ENCODE results near the gene DEPDC1B.
A peak's percentile ranks its signal among the peaks of the same experiment; 100 is the strongest.

DEPDC1B gene

GRCh38 chr5:60685700-60686099, 14.3 kb downstream of the DEPDC1B start:
- H3K36me3 ChIP-seq (ENCODE audit: control insufficient read depth in 2 of 2, insufficient read depth in 1 of 2, low read length in 2 of 2), result peaks cover 8 to 20% of the 10 kb centered on the region in 2 experiments; a peak in 2 of 3 replicates
- H3K27ac ChIP-seq (ENCODE audit: extremely low read depth, low read depth, low read length), result no peak overlapping the region
- ChIA-PET CTCF (interaction anchor here (0.5 to 5.9 kb wide), 4 partner anchors 10 to 156 kb away, joined by 3 to 32 read pairs (median 4); partner anchors contain the start of gene DEPDC1B), POLR2A (interaction anchor here (1.7 kb wide), 1 partner anchor 14 kb away, joined by 7 read pairs; the partner anchor contains the start of gene DEPDC1B)
- TF ChIP-seq SP7 (tag by site-specific recombination; IDR thresholded peaks at IDR 0.05) (peak; percentile 34; the same call in 1 of the 2 replicates), ZIC2 (tag by site-specific recombination; IDR thresholded peaks at IDR 0.05) (no peak), WT1 (tag by site-specific recombination; IDR thresholded peaks at IDR 0.05) (peak; percentile 2), PRDM6 (tag by site-specific recombination; IDR thresholded peaks at IDR 0.05) (peak; percentile 61), IKZF3 (tag by site-specific recombination; IDR thresholded peaks at IDR 0.05) (peak; percentile 50; the same call in 1 of the 2 replicates), ZEB2 (tag by site-specific recombination; IDR thresholded peaks at IDR 0.05) (peak; percentile 28; the same call in 1 of the 2 replicates), ZNF792 (tag by site-specific recombination; IDR thresholded peaks at IDR 0.05) (no peak), ZBTB17 (tag by site-specific recombination; IDR thresholded peaks at IDR 0.05) (0 out of 2 replicates have a peak, but pooled peaks have one; percentile 13), MZF1 (tag by site-specific recombination; IDR thresholded peaks at IDR 0.05; ENCODE audit: borderline replicate concordance) (0 out of 2 replicates have a peak, but pooled peaks have one; percentile 7)
- TF ChIP-seq, protein P1, sequence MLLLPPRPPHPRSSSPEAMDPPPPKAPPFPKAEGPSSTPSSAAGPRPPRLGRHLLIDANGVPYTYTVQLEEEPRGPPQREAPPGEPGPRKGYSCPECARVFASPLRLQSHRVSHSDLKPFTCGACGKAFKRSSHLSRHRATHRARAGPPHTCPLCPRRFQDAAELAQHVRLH (tag by site-specific recombination; IDR thresholded peaks at IDR 0.05), result no peak
- TF ChIP-seq, protein P2, sequence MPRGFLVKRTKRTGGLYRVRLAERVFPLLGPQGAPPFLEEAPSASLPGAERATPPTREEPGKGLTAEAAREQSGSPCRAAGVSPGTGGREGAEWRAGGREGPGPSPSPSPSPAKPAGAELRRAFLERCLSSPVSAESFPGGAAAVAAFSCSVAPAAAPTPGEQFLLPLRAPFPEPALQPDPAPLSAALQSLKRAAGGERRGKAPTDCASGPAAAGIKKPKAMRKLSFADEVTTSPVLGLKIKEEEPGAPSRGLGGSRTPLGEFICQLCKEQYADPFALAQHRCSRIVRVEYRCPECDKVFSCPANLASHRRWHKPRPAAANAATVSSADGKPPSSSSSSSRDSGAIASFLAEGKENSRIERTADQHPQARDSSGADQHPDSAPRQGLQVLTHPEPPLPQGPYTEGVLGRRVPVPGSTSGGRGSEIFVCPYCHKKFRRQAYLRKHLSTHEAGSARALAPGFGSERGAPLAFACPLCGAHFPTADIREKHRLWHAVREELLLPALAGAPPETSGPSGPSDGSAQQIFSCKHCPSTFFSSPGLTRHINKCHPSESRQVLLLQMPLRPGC (tag by site-specific recombination; IDR thresholded peaks at IDR 0.05), result 0 out of 2 replicates have a peak, but pooled peaks have one; percentile 12
- no peaks in the 10 kb centered on the region; the same call in 1 of the 2 replicates for H3K4me1 ChIP-seq (ENCODE audit: control insufficient read depth, insufficient read depth, low read length)
- H3K4me3 ChIP-seq (ENCODE audit: low read depth, low read length), result no peak overlapping the region
- H3K9me3 ChIP-seq (ENCODE audit: control insufficient read depth, insufficient read depth, low read depth, low read length), result no peaks in the 10 kb centered on the region

DNA sequence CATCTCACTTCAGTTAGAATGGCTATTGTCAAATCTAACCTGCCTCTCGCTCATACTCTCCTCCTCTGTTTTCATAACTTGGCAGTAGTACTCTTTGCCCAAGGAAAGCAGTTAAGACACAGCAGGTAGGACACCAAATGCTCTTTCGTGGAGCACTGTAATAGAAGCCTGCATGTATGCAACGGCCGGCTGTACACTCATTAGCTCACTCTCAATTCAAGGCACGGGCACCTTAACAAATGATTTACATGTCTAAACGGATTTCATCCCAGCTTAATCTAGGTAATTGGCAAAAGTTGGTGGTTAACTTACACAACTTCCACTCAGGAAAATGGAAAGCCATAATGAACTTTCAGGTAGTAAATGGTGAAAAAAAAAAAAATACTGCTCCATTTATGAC, 14.9 kb downstream of the DEPDC1B start:
- ChIA-PET POLR2A (no interaction called here), CTCF (interaction anchor here (0.5 to 1.7 kb wide), 4 partner anchors 9 to 157 kb away, joined by 3 to 5 read pairs (median 4); no protein-coding TSS in a partner anchor)
- H3K9me3 ChIP-seq (ENCODE audit: control insufficient read depth, insufficient read depth, low read depth, low read length), result no peaks in the 10 kb centered on the region
- no peaks in the 10 kb centered on the region; the same call in 1 of the 2 replicates for H3K4me1 ChIP-seq (ENCODE audit: control insufficient read depth, insufficient read depth, low read length)
- TF ChIP-seq, protein P3, sequence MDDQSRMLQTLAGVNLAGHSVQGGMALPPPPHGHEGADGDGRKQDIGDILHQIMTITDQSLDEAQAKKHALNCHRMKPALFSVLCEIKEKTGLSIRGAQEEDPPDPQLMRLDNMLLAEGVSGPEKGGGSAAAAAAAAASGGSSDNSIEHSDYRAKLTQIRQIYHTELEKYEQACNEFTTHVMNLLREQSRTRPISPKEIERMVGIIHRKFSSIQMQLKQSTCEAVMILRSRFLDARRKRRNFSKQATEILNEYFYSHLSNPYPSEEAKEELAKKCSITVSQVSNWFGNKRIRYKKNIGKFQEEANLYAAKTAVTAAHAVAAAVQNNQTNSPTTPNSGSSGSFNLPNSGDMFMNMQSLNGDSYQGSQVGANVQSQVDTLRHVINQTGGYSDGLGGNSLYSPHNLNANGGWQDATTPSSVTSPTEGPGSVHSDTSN (CRISPR knock-in tag; IDR thresholded peaks at IDR 0.05), result no peak
- peak; percentile 62 for TF ChIP-seq OSR2 (tag by site-specific recombination; IDR thresholded peaks at IDR 0.05)
- TF ChIP-seq ZIC2 (tag by site-specific recombination; IDR thresholded peaks at IDR 0.05), result peak; percentile 39; the same call in 1 of the 2 replicates
- no peak for TF ChIP-seq SCRT2 (tag by site-specific recombination; IDR thresholded peaks at IDR 0.05)
- peak; percentile 70 for TF ChIP-seq IKZF3 (tag by site-specific recombination; IDR thresholded peaks at IDR 0.05)
- TF ChIP-seq ZNF701 (tag by site-specific recombination; IDR thresholded peaks at IDR 0.05), result no peak
- peak; percentile 85 for TF ChIP-seq FEZF1 (tag by site-specific recombination; IDR thresholded peaks at IDR 0.05)
- 0 out of 2 replicates have a peak, but pooled peaks have one; percentile 31 for TF ChIP-seq ZNF24 (tag by site-specific recombination; IDR thresholded peaks at IDR 0.05)
- no peak for TF ChIP-seq ZNF394 (tag by site-specific recombination; IDR thresholded peaks at IDR 0.05; ENCODE audit: borderline replicate concordance)
- TF ChIP-seq, protein P4, sequence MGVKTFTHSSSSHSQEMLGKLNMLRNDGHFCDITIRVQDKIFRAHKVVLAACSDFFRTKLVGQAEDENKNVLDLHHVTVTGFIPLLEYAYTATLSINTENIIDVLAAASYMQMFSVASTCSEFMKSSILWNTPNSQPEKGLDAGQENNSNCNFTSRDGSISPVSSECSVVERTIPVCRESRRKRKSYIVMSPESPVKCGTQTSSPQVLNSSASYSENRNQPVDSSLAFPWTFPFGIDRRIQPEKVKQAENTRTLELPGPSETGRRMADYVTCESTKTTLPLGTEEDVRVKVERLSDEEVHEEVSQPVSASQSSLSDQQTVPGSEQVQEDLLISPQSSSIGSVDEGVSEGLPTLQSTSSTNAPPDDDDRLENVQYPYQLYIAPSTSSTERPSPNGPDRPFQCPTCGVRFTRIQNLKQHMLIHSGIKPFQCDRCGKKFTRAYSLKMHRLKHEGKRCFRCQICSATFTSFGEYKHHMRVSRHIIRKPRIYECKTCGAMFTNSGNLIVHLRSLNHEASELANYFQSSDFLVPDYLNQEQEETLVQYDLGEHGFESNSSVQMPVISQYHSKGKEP (tag by site-specific recombination; IDR thresholded peaks at IDR 0.05), result peak; percentile 98
- peak; percentile 58 for TF ChIP-seq PRDM6 (tag by site-specific recombination; IDR thresholded peaks at IDR 0.05)
- TF ChIP-seq ZBTB8A (tag by site-specific recombination; IDR thresholded peaks at IDR 0.05), result peak; percentile 14; the same call in 1 of the 2 replicates
- TF ChIP-seq ZNF114 (tag by site-specific recombination; IDR thresholded peaks at IDR 0.05), result no peak
- no peak for TF ChIP-seq ZNF654 (tag by site-specific recombination; IDR thresholded peaks at IDR 0.05; ENCODE audit: low read depth)
- no peak for TF ChIP-seq ZNF16 (tag by site-specific recombination; IDR thresholded peaks at IDR 0.05; ENCODE audit: low read depth)
- peak; percentile 59 for TF ChIP-seq PRDM1 (tag by site-specific recombination; IDR thresholded peaks at IDR 0.05)
- H3K27ac ChIP-seq (ENCODE audit: extremely low read depth, low read depth, low read length), result no peak overlapping the region
- H3K36me3 ChIP-seq (ENCODE audit: control insufficient read depth in 2 of 2, insufficient read depth in 1 of 2, low read length in 2 of 2), result peaks cover 8 to 20% of the 10 kb centered on the region in 2 experiments; a peak in 2 of 3 replicates
- H3K4me3 ChIP-seq (ENCODE audit: low read depth, low read length), result no peak overlapping the region
